HG02938 (cell line): Measurements from ENCODE around the gene ROBO1.

Source experiments
- ATAC-seq: cut with Tn5 transposase; IDR thresholded peaks from one replicate; pipeline ENCODE4 v1.9.1; 2021; ENCODE audit warnings: mild to moderate bottlenecking, moderate library complexity; ENCODE audit not compliant: unreplicated experiment

The ROBO1 gene

DNA sequence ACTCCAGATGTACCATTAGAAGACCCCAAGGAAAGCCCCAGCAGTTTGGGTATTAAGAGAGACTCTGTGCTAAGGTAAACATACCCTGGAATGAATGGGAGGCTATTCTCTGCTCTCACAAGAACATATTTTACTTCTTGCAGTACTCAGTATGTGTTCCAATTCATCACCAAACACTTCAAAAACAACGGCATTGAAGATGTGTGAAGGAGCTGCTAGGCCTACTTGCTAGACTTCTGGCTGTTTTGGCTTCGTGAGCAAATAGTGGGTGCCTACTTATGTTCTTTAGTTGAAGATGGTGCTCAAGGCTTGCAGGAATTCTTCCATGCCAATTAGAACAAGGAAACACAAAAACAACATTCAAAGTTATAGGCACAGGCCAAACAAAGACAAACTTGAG, 514.5 kb downstream of the ROBO1 start:
- ATAC-seq = no peak

DNA sequence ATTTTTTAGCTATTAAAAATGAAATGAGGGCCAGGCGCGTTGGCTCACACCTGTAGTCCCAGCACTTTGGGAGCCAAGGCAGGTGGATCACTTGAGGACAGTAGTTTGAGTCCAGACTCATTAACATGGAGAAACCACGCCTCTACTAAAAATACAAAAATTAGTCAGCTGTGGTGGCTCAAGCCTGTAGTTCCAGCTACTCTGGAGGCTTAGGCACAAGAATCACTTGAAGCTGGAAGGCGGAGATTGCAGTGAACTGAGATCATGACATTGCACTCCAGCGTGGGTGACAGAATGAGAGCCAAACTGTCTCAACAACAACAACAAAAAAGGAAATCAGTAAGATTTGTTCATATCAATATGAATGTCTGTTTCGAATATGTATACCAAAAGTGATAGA, 517.1 kb downstream of the ROBO1 start:
- no peak for ATAC-seq

DNA sequence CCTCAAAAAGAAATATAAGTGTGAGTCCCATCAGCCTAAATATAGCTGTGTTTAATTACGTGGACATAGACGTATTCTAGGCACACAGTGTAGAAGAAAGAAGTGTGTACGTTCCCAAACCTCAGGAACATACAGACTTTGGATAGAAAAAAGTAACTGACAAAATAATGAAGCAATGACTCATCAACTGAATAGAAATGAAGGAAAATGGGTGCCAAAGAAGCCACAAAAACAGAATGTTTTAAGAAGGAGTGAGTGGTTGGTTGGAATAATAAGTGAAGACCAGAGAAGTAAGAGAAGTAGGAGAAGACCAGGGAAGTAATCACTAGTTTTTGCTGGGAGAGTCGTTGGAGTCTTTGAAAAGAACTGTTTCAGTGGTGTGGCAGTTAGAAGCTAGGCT, 518.1 kb downstream of the ROBO1 start:
- ATAC-seq = no peak

DNA sequence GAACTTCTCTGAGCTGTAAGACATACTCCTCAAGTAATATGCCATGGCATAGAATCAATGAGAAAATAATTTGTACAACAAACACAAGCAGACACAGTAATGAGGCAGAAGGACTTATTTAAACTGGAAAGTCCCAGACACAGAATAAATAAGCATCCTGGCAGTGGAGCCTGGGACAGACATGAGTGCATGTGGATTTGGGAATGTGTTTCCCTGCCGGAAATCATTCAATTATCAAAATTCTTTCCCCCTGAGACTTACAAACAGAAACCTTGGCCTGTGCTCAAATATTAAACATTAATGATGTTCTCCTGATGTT, 520.1 kb downstream of the ROBO1 start:
- ATAC-seq = no peak

DNA sequence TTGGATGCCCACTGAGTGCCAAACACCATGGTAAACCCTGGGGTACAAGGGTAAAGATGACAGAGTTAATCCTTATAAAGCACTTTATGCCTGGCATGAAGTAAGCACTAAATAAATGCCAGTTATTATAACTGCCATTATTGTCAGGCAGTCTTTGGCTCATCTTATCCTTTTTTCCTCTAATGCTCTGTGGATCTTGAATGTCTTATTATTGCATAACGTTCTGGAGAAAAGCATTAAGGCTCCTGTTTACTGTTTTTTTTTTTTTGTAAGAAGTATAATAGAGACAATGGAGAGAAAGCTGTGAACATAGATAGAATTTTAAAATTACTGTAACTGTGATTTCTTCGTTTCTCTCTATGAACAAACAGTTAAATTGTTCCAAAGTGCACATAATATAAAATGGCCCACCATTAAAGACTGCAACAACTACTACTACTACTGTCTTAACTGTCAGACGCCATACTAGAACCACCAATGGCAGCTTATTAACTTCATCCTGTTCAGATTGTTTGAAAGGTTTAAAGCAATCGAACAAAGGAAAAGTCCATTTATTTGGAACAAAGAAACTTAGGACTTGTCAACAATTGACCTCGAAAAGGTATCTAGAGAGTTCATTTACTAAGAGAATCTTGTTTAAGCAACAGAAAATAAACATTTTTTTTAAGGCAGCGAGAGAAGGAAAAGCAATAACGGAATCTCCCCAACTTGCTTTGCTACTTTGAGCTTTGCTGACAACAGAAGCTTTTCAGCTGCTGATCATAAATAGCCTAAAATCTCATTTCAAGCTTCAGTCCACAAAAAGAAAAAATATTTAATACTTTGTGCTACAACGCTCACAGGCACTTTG, 520.7 kb downstream of the ROBO1 start:
- ATAC-seq = no peak

DNA sequence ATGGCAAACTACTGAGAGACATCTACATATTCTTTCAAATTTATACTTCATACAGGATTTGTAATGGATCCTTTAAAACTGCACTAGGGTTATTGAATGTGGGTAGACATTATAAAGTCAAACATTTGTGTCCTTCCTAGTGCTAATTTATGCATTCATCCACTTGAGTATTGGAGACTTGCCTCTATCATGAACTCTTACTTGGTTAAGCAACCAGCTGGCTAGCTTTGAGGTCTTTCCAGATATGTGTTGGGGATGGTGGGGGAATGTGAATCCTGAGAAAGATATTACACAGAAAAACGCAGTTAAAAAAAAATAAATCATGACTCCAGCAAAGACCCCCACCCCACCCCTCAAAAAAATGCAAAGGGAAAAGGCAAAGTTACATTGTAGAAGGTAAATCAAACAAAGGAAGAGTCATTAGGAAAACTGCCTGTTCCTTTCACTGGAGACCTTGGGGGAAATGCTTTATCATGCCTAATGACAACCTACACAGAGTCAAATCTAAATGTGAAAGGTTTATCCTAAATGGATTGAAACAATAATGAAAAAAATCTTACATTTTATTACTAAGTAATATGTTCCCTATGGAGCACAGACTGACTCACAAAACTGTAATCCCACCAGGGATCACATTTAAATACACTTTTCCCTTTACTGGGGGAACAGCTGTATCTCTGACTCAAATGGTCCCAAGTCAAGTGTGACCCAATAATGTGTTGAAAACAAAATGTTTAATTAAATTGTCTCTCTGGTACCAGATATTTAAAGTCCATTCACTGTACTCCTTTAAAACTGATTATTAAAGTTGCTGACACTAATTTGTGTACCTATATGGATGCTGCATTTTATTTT, 522.3 kb downstream of the ROBO1 start:
- ATAC-seq = no peak

DNA sequence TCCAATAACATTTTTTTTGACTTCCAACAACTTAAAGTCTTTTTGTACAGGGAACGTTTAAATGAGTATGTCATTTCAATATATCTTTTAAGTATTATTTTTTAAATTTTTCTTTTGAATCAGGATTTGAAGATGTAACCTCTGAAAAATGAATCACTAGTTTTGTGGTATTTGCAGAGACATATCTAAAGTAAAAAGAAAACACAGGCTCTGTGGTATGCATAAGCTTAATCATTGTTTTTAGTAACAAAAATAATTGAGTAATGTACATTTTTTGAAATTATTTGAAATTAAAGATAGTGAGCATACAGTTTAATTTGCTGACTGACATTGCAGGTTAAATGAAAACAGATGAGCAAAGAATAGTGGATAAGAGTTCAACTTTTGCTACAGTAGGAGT, 531.3 kb downstream of the ROBO1 start:
- no peak for ATAC-seq

DNA sequence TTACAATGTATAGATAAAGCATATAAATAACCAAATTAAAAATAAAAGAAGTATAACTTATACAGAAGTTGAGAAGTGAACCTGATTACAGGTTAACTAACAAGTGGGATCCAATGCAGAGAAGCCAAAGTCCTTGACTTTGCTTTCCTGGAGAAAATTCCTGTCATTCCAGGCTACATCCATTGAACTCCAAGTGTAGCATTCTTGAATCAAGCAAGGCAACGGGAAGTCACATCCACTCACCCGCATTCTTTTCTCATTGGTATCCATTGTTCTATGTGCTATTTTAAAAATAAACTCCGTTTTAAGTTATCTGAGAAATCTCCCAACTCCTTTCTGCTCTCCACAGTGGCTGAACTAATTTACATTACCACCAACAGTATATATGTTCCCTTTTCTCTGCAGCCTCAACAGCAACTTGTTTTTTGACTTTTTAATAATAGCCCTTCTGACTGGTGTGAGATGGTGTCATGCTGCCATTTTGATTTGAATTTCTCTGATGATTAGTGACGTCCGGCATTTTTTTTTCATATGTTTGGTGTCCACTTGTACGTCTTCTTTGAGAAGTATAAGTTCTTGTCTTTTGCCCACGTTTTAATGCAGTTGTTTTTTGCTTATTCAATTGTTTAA, 534.3 kb downstream of the ROBO1 start:
- ATAC-seq = no peak

DNA sequence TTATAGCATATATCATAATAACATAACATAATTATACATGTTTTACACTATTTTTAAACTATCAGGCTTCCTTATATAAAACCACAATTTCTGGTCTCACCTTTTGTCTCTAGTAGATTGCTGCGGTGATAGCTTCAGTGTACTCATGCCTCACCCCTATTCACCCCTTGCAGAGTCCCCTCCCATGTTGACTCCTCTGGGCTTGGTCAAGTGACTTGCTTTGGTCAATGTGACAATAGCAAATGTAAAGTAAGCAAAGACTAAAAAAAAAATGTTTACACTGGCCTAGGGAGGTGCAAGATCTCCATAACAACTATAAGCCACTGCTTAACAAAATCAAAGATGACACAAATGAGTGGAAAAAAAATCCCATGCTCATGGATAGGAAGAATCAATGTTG, 537.5 kb downstream of the ROBO1 start:
- no peak for ATAC-seq

DNA sequence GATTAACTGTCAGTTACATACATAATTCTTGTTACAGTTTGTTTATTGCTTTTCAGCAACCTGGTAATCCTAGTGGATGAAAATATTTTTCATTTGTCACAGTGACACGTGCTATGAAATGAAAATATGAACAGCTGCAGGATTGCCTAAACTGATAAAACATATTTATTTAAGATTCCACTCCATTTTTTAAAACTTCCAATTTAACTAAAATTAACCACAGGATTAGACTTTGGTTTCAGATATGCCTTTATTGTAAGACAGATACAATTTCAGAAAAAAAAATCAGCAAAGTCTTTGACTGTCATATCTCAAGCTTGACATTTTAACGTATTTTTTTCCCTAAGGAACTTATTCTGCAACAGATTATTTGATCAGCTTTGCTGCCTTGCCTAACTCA, 550.7 kb downstream of the ROBO1 start:
- ATAC-seq = no peak

DNA sequence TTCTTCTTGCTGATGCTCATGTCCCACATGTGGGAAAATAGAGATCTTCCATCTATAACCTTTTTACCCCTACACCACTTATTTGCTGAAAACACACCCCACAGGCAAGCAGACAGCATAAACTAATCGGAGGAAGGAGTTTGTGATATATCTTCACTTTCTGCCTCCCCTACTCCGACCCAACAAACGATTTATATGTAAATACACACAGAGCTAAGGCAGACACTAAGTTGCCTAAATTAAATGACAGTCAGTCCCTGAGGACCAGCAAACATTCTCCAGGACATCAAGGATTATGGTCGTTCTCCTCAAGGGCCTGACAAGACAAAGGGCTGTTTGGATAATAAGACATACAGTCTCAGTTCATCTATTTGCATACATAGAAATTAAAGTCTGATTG, 552.5 kb downstream of the ROBO1 start:
- ATAC-seq = no peak

DNA sequence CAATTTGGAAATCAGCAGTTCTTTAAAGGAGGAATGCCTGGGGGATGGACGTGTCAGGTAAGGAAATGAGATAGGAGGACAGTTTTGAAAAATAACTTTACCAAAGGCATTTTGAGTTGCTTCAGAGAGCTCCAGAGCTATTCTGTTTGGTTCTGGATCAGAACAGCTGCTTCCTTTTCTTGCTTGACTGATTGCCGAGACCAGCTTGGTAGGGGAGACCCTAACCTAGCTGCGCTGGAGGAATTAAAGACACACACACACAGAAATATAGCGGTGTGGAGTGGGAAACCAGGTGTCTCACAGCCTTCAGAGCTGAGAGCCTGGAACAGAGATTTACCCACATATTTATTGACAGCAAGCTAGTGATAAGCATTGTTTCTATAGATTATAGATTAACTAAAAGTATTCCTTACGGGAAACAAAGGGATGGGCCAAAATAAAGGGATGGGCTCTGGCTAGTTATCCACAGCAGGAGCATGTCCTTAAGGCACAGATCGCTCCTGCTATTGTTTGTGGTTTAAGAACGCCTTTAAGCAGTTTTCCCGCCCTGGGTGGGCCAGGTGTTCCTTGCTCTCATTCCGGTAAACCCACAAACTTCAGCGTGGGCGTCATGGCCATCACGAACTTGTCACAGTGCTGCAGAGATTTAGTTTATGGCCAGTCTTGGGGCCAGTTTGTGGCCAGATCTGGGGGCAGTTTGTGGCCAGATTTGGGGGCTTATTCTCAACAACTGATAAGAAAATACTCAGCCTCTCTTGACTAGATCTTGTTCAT, 556.0 kb downstream of the ROBO1 start:
- no peak for ATAC-seq

DNA sequence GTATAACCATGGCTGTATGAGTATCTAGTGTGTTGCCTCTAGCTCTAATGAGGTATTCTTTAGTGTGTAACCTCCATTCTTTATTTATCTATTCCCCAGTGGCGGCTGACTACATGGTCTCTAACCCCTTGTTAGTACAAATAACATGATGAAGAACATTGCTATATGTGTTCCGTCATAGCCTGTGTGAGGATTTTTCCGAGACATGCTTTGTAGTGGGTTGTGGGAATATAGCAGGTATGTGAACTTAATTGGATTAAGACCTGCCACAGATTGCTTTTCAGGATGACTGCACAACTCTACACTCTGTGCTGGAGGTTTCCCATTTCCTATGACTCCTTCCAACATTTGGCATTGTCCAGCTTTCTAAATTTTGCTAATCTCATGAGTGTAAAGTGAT, 563.4 kb downstream of the ROBO1 start:
- no peak for ATAC-seq

DNA sequence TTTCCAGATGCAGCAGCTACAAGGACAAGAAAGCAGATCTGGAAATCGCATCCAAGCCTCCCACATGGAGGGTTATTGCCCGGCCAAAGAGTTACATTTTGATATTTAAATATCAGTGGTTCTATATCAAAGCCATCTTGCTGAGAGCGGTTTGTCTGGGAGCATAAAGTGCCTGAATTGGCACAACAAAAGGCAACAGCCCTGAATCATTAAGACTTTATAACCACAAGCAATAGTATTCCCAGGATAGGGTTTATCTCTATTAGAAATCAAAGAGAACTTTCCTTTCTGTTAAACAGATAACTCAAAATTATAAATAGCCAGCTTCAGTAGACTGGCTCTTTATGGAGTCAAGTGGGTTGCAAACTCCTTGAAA, 564.7 kb downstream of the ROBO1 start:
- no peak for ATAC-seq

DNA sequence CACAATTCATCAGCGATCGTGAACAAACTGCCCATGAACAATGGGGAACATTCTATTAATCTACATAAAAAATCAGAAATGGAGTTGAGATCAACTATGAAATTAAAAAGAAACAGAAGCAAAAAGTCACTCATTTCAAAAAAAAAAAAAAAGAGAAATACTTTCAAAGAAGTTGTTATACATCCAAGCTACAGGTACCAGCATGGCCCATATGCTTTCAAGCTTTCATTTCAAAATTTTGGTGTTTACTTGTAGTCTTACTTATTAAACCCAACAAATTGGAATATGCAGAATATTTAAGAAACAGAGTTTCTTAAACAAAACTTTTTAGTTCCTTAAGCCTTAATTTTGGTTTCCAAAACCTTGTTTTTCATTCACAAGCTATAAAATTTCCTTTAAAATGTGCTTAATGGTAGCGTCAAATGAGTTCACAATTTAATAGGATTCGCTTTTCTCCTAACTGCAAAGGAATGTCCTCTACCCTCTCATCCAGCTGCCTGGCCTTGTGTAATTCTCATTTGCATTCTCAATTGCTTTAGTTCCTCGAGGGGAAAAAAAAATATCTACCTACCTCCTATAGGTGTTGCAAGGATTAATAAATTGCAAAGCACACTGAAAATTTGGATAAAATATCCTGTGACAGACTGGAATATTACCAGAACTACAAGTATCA, 565.2 kb downstream of the ROBO1 start:
- ATAC-seq = no peak

DNA sequence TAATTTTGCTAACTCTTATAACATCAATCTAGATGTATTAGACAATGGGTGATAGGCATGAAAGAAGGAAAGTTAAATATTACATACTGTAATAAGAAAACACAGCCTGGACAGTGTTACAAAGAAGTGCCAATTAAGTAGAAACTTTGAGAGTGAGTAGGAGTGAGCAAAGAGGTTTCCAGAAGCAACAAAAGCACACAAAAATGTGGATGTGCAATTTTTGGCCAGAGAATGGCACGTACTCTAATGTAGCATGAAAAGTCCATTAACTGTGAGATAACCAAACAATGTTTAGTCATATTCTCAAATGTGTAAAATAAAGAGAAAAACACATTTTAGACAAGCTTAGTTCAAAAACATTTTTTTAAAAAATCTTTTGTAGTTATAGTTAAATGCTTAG, 567.3 kb downstream of the ROBO1 start:
- no peak for ATAC-seq

DNA sequence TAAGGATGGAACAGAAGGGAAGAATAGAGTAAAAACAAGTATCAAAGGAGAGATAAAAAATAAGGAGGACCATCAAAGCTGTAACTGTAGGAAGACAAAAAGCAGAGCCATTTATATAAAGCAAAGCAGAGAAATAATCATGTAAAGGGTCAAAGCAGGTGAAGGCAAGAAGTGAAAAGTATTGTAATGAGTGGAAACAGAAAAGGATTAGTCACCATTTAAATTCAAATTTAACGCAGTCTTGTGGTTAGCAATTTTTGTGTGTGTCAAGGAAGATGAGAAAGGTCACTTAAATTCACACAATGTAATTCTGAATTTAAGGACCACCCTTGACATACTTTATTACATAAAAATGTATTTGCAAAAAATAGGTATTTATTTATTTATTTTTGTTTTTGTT, 567.8 kb downstream of the ROBO1 start:
- no peak for ATAC-seq

DNA sequence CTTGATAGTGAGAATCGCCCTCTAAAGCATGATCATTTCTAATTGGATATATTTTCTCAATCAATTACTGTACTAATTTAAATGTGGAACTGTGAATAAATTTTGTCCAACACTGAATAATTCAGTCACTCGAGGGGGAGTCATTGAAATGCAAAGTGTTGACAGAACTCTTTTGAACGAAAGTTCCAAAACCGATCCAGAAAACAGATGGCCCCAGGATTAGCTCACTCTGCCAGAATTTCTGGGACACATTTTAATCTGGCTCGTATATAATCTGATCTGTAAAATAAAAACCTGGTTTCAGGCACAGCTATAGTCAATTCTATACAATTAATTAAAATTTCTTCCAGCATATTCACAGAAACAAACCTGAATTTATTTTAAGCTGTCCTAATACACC, 580.4 kb downstream of the ROBO1 start:
- ATAC-seq = no peak

DNA sequence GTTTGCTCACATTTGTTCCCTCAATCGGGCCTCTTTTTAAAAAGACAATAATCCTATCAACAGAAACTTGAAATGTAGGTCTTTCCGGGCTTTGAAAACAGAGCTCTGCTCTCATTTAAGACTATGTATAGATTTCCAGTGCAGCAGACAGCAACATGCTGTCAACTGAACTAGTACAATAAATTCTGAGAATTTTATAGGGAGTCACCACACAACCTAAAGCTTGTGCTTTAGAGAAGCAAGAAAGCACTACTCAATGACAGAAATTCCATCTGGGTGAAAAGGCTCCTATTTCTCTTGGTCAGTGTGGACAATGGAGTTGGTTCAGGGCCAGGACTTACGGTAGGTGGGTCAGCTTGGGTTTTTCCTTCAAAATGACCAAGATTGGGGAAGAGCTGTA, 583.5 kb downstream of the ROBO1 start:
- no peak for ATAC-seq

DNA sequence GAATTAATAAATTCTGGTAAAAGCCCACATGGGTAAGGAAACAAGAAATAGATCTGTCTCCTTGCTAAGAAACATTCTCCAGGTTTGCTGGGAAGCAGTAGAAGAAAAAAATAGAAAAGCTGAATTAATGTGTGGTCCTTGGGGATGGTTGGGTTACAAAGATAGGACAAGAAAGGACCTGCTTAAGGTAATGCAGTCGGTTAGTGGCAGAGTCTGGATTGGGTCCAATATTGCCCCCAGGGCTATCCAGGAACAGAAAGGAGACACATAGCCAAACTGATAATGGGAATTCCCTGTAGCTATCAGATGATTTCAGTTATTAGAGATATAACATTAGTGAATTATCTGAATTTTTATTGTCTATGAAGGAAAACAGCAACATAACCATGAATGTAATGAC, 584.3 kb downstream of the ROBO1 start:
- no peak for ATAC-seq
